Measurements from ENCODE around the gene TGFBR1. TPM values are rescaled to one million over a fixed set of nuclear protein-coding genes. Genes with fewer than 3 reads are reported as not detected.
A peak's percentile ranks its signal among the peaks of the same experiment; 100 is the strongest.
"Not testable (repeated sequence)": the region's sequence is repeated elsewhere in the genome, so short reads cannot be mapped to it uniquely, and the experiment has no call there.

The TGFBR1 gene
- total and polyA plus RNA-seq, 2 donors (not counting 1 experiment from before 2014, with no cell fraction given): 78.5 to 79.1 TPM

- H3K4me1 ChIP-seq (ENCODE audit: control insufficient read depth, extremely low read depth, insufficient read depth, low read length): peaks cover 5% of the 10 kb centered on the region
- H3K4me2 ChIP-seq (ENCODE audit: extremely low read depth, insufficient read depth, low read length): no peak overlapping the region
- no peak overlapping the region for H3K4me3 ChIP-seq (replicated peaks in 1 of 4; ENCODE audit: control extremely low read depth in 1 of 4, insufficient read depth in 1 of 4, low read depth in 3 of 4, low read length in 4 of 4)
- no peaks in the 10 kb centered on the region for H3K79me2 ChIP-seq (ENCODE audit: control insufficient read depth, insufficient read depth, low read length)
- no peak for DNase-seq (ENCODE audit: low read depth in 2 of 2)
- H4K20me1 ChIP-seq (ENCODE audit: control insufficient read depth, extremely low read depth, insufficient read depth, low read length): no peaks in the 10 kb centered on the region
- H3K36me3 ChIP-seq (ENCODE audit: control insufficient read depth, insufficient read depth, low read length): no peaks in the 10 kb centered on the region
- H3K27me3 ChIP-seq (ENCODE audit: control insufficient read depth, insufficient read depth, low read length): peaks cover 2% of the 10 kb centered on the region
- TF ChIP-seq CTCF (conservative IDR thresholded peaks at IDR 0.05 in 1 of 2, IDR thresholded peaks at IDR 0.05 in 1 of 2; ENCODE audit: low read depth in 1 of 2, low read length in 2 of 2) (no peak), EZH2 (IDR thresholded peaks at IDR 0.05; ENCODE audit: low read length, missing control alignments) (no peak)
- H3K27ac ChIP-seq (ENCODE audit: insufficient read depth, low read length): no peak overlapping the region
- H2AFZ ChIP-seq (ENCODE audit: low read length): no peak overlapping the region
- no peak overlapping the region for H3K9ac ChIP-seq (ENCODE audit: insufficient read depth, low read length)
- no peaks in the 10 kb centered on the region for H3K9me3 ChIP-seq (ENCODE audit: control insufficient read depth, insufficient read depth, low read depth, low read length)
Observed at GRCh38 chr9:99190597-99191283, 85.8 kb downstream of the TGFBR1 start.

GRCh38 chr9:99192786-99193465 lies 88.0 kb downstream of the TGFBR1 start:
- Histone ChIP-seq H2AFZ (ENCODE audit: low read length) (no peak overlapping the region), H3K36me3 (ENCODE audit: control insufficient read depth, insufficient read depth, low read length) (no peaks in the 10 kb centered on the region), H3K9ac (ENCODE audit: insufficient read depth, low read length) (no peak overlapping the region), H3K27ac (ENCODE audit: insufficient read depth, low read length) (no peak overlapping the region), H3K79me2 (ENCODE audit: control insufficient read depth, insufficient read depth, low read length) (no peaks in the 10 kb centered on the region), H3K4me2 (ENCODE audit: extremely low read depth, insufficient read depth, low read length) (no peak overlapping the region), H3K4me1 (ENCODE audit: control insufficient read depth, extremely low read depth, insufficient read depth, low read length) (peaks cover 5% of the 10 kb centered on the region), H3K9me3 (ENCODE audit: control insufficient read depth, insufficient read depth, low read depth, low read length) (no peaks in the 10 kb centered on the region), H4K20me1 (ENCODE audit: control insufficient read depth, extremely low read depth, insufficient read depth, low read length) (no peaks in the 10 kb centered on the region), H3K4me3 (replicated peaks in 1 of 4; ENCODE audit: control extremely low read depth in 1 of 4, insufficient read depth in 1 of 4, low read depth in 3 of 4, low read length in 4 of 4) (no peak overlapping the region), H3K27me3 (ENCODE audit: control insufficient read depth, insufficient read depth, low read length) (peaks cover 7% of the 10 kb centered on the region)
- peak; percentile 31 to 51 for TF ChIP-seq CTCF (conservative IDR thresholded peaks at IDR 0.05 in 1 of 2, IDR thresholded peaks at IDR 0.05 in 1 of 2; ENCODE audit: low read depth in 1 of 2, low read length in 2 of 2)
- no peak for TF ChIP-seq EZH2 (IDR thresholded peaks at IDR 0.05; ENCODE audit: low read length, missing control alignments)
- DNase-seq (ENCODE audit: low read depth in 2 of 2): peak; percentile 7 to 49

DNA sequence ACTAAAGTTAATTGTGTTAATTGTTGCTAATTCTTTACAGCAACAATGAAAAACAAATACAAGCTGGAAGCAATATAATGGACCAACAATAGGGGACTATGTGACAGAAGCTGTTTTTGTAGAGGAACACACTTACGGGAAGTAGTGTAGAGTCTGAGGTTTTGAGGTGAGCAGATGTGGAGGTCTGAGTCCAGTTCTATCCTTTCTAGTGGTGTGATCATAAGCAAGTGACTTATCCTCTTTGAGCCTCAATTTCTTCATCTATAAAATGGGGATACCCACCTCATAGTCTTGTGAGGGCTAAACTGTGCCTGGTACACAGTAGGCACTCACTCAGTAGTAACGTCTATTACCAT lies 88.5 kb downstream of the TGFBR1 start:
- H3K27ac ChIP-seq (ENCODE audit: insufficient read depth, low read length): no peak overlapping the region
- peaks cover 8% of the 10 kb centered on the region for H3K27me3 ChIP-seq (ENCODE audit: control insufficient read depth, insufficient read depth, low read length)
- no peak overlapping the region for H2AFZ ChIP-seq (ENCODE audit: low read length)
- no peaks in the 10 kb centered on the region for H4K20me1 ChIP-seq (ENCODE audit: control insufficient read depth, extremely low read depth, insufficient read depth, low read length)
- H3K79me2 ChIP-seq (ENCODE audit: control insufficient read depth, insufficient read depth, low read length): no peaks in the 10 kb centered on the region
- no peaks in the 10 kb centered on the region for H3K36me3 ChIP-seq (ENCODE audit: control insufficient read depth, insufficient read depth, low read length)
- H3K9me3 ChIP-seq (ENCODE audit: control insufficient read depth, insufficient read depth, low read depth, low read length): no peaks in the 10 kb centered on the region
- TF ChIP-seq EZH2 (IDR thresholded peaks at IDR 0.05; ENCODE audit: low read length, missing control alignments) (no peak), CTCF (conservative IDR thresholded peaks at IDR 0.05 in 1 of 2, IDR thresholded peaks at IDR 0.05 in 1 of 2; ENCODE audit: low read depth in 1 of 2, low read length in 2 of 2) (no peak)
- no peak overlapping the region for H3K4me3 ChIP-seq (replicated peaks in 1 of 4; ENCODE audit: control extremely low read depth in 1 of 4, insufficient read depth in 1 of 4, low read depth in 3 of 4, low read length in 4 of 4)
- DNase-seq (ENCODE audit: low read depth in 2 of 2): no peak
- no peak overlapping the region for H3K4me2 ChIP-seq (ENCODE audit: extremely low read depth, insufficient read depth, low read length)
- peaks cover 5% of the 10 kb centered on the region for H3K4me1 ChIP-seq (ENCODE audit: control insufficient read depth, extremely low read depth, insufficient read depth, low read length)
- H3K9ac ChIP-seq (ENCODE audit: insufficient read depth, low read length): no peak overlapping the region

DNA sequence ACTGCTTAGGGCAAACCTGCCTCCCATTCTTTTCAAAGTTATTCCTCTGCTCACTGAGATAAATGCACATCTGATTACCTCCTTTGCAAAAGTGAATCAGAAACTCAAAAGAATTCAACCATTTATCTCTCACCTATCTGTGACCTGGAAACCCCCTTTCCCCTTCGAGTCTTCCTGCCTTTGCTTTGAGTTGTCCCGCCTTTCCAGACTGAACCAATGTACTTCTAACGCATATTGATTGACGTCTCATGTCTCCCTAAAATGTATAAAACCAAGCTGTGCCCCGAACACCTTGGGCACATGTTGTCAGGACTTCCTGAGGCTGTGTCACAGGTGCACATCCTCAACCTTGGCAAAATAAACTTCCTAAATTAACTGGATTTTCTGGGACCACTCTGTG lies 91.6 kb downstream of the TGFBR1 start:
- H3K4me1 ChIP-seq (ENCODE audit: control insufficient read depth, extremely low read depth, insufficient read depth, low read length); H4K20me1 ChIP-seq (ENCODE audit: control insufficient read depth, extremely low read depth, insufficient read depth, low read length); H3K27me3 ChIP-seq (ENCODE audit: control insufficient read depth, insufficient read depth, low read length); H3K79me2 ChIP-seq (ENCODE audit: control insufficient read depth, insufficient read depth, low read length); DNase-seq (ENCODE audit: low read depth in 2 of 2); H3K9me3 ChIP-seq (ENCODE audit: control insufficient read depth, insufficient read depth, low read depth, low read length); H2AFZ ChIP-seq (ENCODE audit: low read length); H3K4me3 ChIP-seq (replicated peaks in 1 of 4; ENCODE audit: control extremely low read depth in 1 of 4, insufficient read depth in 1 of 4, low read depth in 3 of 4, low read length in 4 of 4); H3K27ac ChIP-seq (ENCODE audit: insufficient read depth, low read length); H3K4me2 ChIP-seq (ENCODE audit: extremely low read depth, insufficient read depth, low read length); H3K9ac ChIP-seq (ENCODE audit: insufficient read depth, low read length); H3K36me3 ChIP-seq (ENCODE audit: control insufficient read depth, insufficient read depth, low read length): not testable (repeated sequence)
